RWPE1 (cell line): ENCODE results near the gene TBCC.

Experiments
- CTCF ChIA-PET: fragments of 350-600 bp; sonication (Branson Sonifier 250); formaldehyde crosslinking; extraction: SDS; loops from one replicate; lab custom pipeline; 2021; lab: Yijun Ruan, JAX
- POLR2A ChIA-PET: fragments of 400-600 bp; formaldehyde crosslinking; extraction: SDS; loops from one replicate; lab custom pipeline; 2020; ENCODE audit warnings: antibody characterized with exemption; ENCODE audit not compliant: low non-redundant PET; lab: Yijun Ruan, JAX
- DNase-seq: peaks from one replicate; pipeline ENCODE4 v3.0.0; 2012; ENCODE audit warnings: low spot score
- H3K27ac ChIP-seq: fragments of 450-650 bp; 2 replicates; pipeline ENCODE4 v1.5.1; 2017
- TF ChIP-seq, protein P1 (sequence below): fragments of 450-650 bp; conservative IDR thresholded peaks from 2 replicates; pipeline ENCODE4 v1.5.1; 2017; ENCODE audit warnings: low read depth, mild to moderate bottlenecking

TBCC gene

GRCh38 chr6:42697268-42697655 lies 48.6 kb downstream of the TBCC start:
- no peak overlapping the region; the same call in 1 of the 2 replicates for H3K27ac ChIP-seq
- DNase-seq: no peak
- ChIA-PET POLR2A (interaction anchor here (0.7 kb wide), 1 partner anchor 34 kb away, joined by 3 read pairs; no protein-coding TSS in a partner anchor), CTCF (interaction anchor here (0.6 kb wide), 1 partner anchor 32 kb away, joined by 3 read pairs; no protein-coding TSS in a partner anchor)
- TF ChIP-seq, protein P1, sequence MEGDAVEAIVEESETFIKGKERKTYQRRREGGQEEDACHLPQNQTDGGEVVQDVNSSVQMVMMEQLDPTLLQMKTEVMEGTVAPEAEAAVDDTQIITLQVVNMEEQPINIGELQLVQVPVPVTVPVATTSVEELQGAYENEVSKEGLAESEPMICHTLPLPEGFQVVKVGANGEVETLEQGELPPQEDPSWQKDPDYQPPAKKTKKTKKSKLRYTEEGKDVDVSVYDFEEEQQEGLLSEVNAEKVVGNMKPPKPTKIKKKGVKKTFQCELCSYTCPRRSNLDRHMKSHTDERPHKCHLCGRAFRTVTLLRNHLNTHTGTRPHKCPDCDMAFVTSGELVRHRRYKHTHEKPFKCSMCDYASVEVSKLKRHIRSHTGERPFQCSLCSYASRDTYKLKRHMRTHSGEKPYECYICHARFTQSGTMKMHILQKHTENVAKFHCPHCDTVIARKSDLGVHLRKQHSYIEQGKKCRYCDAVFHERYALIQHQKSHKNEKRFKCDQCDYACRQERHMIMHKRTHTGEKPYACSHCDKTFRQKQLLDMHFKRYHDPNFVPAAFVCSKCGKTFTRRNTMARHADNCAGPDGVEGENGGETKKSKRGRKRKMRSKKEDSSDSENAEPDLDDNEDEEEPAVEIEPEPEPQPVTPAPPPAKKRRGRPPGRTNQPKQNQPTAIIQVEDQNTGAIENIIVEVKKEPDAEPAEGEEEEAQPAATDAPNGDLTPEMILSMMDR: no peak

GRCh38 chr6:42696526-42697267 lies 49.2 kb downstream of the TBCC start:
- no peak for DNase-seq
- TF ChIP-seq, protein P1: no peak
- CTCF ChIA-PET: interaction anchor here (0.6 kb wide), 1 partner anchor 33 kb away, joined by 3 read pairs; no protein-coding TSS in a partner anchor
- POLR2A ChIA-PET: no interaction called here
- H3K27ac ChIP-seq: no peak overlapping the region; the same call in 1 of the 2 replicates

DNA sequence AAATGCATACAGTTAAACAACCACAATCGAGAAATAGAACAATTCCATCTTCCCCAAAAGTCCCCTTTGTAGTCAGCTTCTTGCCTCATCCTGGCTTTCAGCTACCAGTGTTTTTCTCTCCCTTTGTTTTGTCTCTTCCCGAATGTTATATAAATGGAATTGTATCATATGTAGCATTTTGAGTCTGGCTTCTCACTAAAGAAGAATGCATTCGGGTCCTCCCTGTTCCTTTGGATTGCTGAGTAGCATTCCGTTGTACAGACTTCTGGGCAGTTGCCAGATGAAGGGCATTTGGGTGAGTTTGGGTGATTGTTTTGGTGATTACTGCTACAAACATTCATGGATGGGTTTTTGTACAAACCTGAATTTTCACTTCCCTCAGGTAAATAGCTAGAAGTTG lies 51.3 kb downstream of the TBCC start:
- DNase-seq: peak; percentile 34
- ChIA-PET CTCF (interaction anchor here (0.7 kb wide), 1 partner anchor 874 kb away, joined by 3 read pairs; no protein-coding TSS in a partner anchor), POLR2A (interaction anchor here (0.6 kb wide), 1 partner anchor 51 kb away, joined by 3 read pairs; the partner anchor contains the start of gene TBCC)
- TF ChIP-seq, protein P1: no peak
- peak overlapping the region; percentile 81 for H3K27ac ChIP-seq
